ENCODE data around the gene CNTN5. TPM values are rescaled to one million over a fixed set of nuclear protein-coding genes. Genes with fewer than 3 reads are reported as not detected.

CNTN5 gene
- total and polyA plus RNA-seq, 10 of the 15 experiments (the other 5 are each of a cell fraction or from before 2014, with no cell fraction given): 0.01 TPM; not detected in 9

DNA sequence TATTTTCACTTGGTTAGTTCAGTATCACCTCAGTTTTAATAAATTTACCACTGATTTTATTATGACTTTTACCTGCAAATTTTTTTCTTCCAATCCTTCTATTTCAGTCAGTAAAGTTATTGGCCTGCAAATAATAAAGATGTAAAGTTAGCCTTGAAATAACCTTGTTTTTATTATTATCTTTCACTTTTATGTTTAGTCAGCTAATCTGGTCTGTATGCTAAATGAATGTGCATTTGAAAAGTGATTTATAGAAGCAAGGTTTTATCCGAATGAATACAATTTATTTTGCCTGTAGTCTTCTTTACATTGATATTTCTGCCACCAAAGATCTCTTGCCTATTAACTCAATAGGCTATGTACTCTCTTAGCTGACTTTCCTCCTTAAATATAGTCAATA lies 425.7 kb downstream of the CNTN5 start:
- no TSS peak for BruUV-seq (replicated peaks)
- H3K79me2 ChIP-seq (ENCODE audit: control insufficient read depth, insufficient read depth, low read length): no peaks in the 10 kb centered on the region
- ChIA-PET POLR2A (interaction anchor here (0.7 kb wide), 1 partner anchor 17 kb away, joined by 3 read pairs; no protein-coding TSS in a partner anchor), SMC1A (ENCODE audit: uncharacterized antibody, unreplicated experiment) (interaction anchor here (1.6 kb wide), 1 partner anchor 11 kb away, joined by 4 read pairs; no protein-coding TSS in a partner anchor), CTCF (no interaction called here), RAD21 (ENCODE audit: unreplicated experiment) (no interaction called here)
- in situ Hi-C loops (cut with MboI): no loop called here
- no peak for FAIRE-seq
- H3K4me1 ChIP-seq (ENCODE audit: control insufficient read depth, insufficient read depth, low read length): no peaks in the 10 kb centered on the region
- H3K9me3 ChIP-seq (replicated peaks; ENCODE audit: control insufficient read depth, insufficient read depth, low read length): no peaks in the 10 kb centered on the region
- H3K4me3 ChIP-seq: no peak overlapping the region
- DNase-seq (ENCODE audit: low read depth, low spot score): no peak
- no peaks in the 10 kb centered on the region for H4K20me1 ChIP-seq (ENCODE audit: control insufficient read depth, insufficient read depth)
- no peak for TF ChIP-seq NRF1 (conservative IDR thresholded peaks at IDR 0.05; ENCODE audit: low read depth, low read length)
- TF ChIP-seq RAD51 (IDR thresholded peaks at IDR 0.05): no peak
- no peak for TF ChIP-seq CEBPZ (IDR thresholded peaks at IDR 0.05; ENCODE audit: low read depth, low read length)
- no peak overlapping the region for H3K4me2 ChIP-seq (ENCODE audit: control insufficient read depth, insufficient read depth)
- no peak overlapping the region for H3K9ac ChIP-seq (ENCODE audit: control insufficient read depth, insufficient read depth, low read length)
- 0% methylated on average over 1 of the region's 1 CpG for WGBS (ENCODE audit: insufficient coverage, insufficient replicate concordance, low lambda C conversion rate, missing lambda C conversion rate)
- ATAC-seq: no peak
- intact Hi-C loops (cut with micrococcal nuclease; ENCODE audit: unreplicated experiment): no loop called here
- no peak overlapping the region for H3K27ac ChIP-seq (ENCODE audit: control insufficient read depth, insufficient read depth)
- H2AFZ ChIP-seq (ENCODE audit: control insufficient read depth, low read depth, low read length): no peak overlapping the region
- H3K36me3 ChIP-seq (ENCODE audit: control insufficient read depth in 2 of 2, insufficient read depth in 2 of 2, low read length in 1 of 2): no peaks in the 10 kb centered on the region
- H3K27me3 ChIP-seq (replicated peaks in 1 of 2; ENCODE audit: control insufficient read depth in 2 of 2, insufficient read depth in 2 of 2, low read length in 1 of 2): no peaks in the 10 kb centered on the region

GRCh38 chr11:99449345-99449744 lies 428.6 kb downstream of the CNTN5 start:
- CTCF ChIA-PET: no interaction called here

More at GRCh38 chr11:99449345-99449744, 428.6 kb downstream of the CNTN5 start:
- Histone ChIP-seq H3K9ac (ENCODE audit: control insufficient read depth, insufficient read depth, low read length) (no peak overlapping the region), H4K20me1 (ENCODE audit: control insufficient read depth, insufficient read depth) (no peaks in the 10 kb centered on the region), H3K27ac (ENCODE audit: control insufficient read depth, insufficient read depth) (no peak overlapping the region), H3K4me2 (ENCODE audit: control insufficient read depth, insufficient read depth) (no peak overlapping the region), H3K36me3 (ENCODE audit: control insufficient read depth in 2 of 2, insufficient read depth in 2 of 2, low read length in 1 of 2) (no peaks in the 10 kb centered on the region), H3K79me2 (ENCODE audit: control insufficient read depth, insufficient read depth, low read length) (no peaks in the 10 kb centered on the region), H3K9me3 (replicated peaks; ENCODE audit: control insufficient read depth, insufficient read depth, low read length) (no peaks in the 10 kb centered on the region), H3K4me3 (no peak overlapping the region), H3K4me1 (ENCODE audit: control insufficient read depth, insufficient read depth, low read length) (no peaks in the 10 kb centered on the region), H2AFZ (ENCODE audit: control insufficient read depth, low read depth, low read length) (no peak overlapping the region), H3K27me3 (replicated peaks in 1 of 2; ENCODE audit: control insufficient read depth in 2 of 2, insufficient read depth in 2 of 2, low read length in 1 of 2) (no peaks in the 10 kb centered on the region)
- no peak for TF ChIP-seq RAD51 (IDR thresholded peaks at IDR 0.05)
- TF ChIP-seq, protein P1, sequence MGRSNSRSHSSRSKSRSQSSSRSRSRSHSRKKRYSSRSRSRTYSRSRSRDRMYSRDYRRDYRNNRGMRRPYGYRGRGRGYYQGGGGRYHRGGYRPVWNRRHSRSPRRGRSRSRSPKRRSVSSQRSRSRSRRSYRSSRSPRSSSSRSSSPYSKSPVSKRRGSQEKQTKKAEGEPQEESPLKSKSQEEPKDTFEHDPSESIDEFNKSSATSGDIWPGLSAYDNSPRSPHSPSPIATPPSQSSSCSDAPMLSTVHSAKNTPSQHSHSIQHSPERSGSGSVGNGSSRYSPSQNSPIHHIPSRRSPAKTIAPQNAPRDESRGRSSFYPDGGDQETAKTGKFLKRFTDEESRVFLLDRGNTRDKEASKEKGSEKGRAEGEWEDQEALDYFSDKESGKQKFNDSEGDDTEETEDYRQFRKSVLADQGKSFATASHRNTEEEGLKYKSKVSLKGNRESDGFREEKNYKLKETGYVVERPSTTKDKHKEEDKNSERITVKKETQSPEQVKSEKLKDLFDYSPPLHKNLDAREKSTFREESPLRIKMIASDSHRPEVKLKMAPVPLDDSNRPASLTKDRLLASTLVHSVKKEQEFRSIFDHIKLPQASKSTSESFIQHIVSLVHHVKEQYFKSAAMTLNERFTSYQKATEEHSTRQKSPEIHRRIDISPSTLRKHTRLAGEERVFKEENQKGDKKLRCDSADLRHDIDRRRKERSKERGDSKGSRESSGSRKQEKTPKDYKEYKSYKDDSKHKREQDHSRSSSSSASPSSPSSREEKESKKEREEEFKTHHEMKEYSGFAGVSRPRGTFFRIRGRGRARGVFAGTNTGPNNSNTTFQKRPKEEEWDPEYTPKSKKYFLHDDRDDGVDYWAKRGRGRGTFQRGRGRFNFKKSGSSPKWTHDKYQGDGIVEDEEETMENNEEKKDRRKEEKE (IDR thresholded peaks at IDR 0.05): no peak
- DNase-seq (ENCODE audit: low read depth, low spot score): no peak
- FAIRE-seq: no peak
- intact Hi-C loops (cut with micrococcal nuclease; ENCODE audit: unreplicated experiment) (no loop called here), in situ Hi-C loops (cut with MboI) (no loop called here)
- POLR2A ChIA-PET: no interaction called here
- BruUV-seq (replicated peaks): no TSS peak
- RAD21 ChIA-PET (ENCODE audit: unreplicated experiment): interaction anchor here (0.7 to 1.0 kb wide), 2 partner anchors 82 to 286 kb away, joined by 3 read pairs; no protein-coding TSS in a partner anchor
- SMC1A ChIA-PET (ENCODE audit: uncharacterized antibody, unreplicated experiment): no interaction called here
- ATAC-seq: no peak
